Astrocyte (in vitro differentiated cells and primary cell): ENCODE data around the gene ING5. TPM values are rescaled to one million over a fixed set of nuclear protein-coding genes. Genes with fewer than 3 reads are reported as not detected.
A peak's percentile ranks its signal among the peaks of the same experiment; 100 is the strongest.

Experiments used
- DNase-seq: peaks from one replicate; pipeline ENCODE4 v3.0.0-alpha.2; 2010; ENCODE audit warnings: low read depth
- FAIRE-seq: peaks from 2 replicates; lab custom pipeline; 2011; peaks lifted over from hg19 to GRCh38; lab: Jason Lieb, UNC
- H2AFZ ChIP-seq: 2 replicates; pipeline ENCODE4 v1.6.0; 2012; ENCODE audit warnings: low read depth, low read length, inconsistent platforms
- H3K27ac ChIP-seq: 2 replicates; pipeline ENCODE4 v1.5.1; 2011; ENCODE audit warnings: low read depth, low read length, inconsistent platforms
- H3K27me3 ChIP-seq: 2 replicates; pipeline ENCODE4 v1.6.0; 2011; ENCODE audit warnings: low read length, inconsistent platforms; ENCODE audit not compliant: insufficient read depth
- H3K36me3 ChIP-seq: 2 replicates; pipeline ENCODE4 v1.5.1; 2011; ENCODE audit warnings: low read length, inconsistent platforms; ENCODE audit not compliant: insufficient read depth
- H3K4me1 ChIP-seq: 2 replicates; pipeline ENCODE4 v1.5.1; 2011; ENCODE audit warnings: low read length, inconsistent platforms; ENCODE audit not compliant: insufficient read depth
- H3K4me2 ChIP-seq: 2 replicates; pipeline ENCODE4 v1.6.0; 2012; ENCODE audit warnings: low read length, inconsistent platforms
- H3K4me3 ChIP-seq: 2 replicates; pipeline ENCODE4 v1.5.1; 2011; ENCODE audit warnings: low read depth, mild to moderate bottlenecking, low read length, inconsistent platforms; ENCODE audit not compliant: insufficient read depth
- H3K79me2 ChIP-seq: 2 replicates; pipeline ENCODE4 v1.6.0; 2012; ENCODE audit warnings: mild to moderate bottlenecking, low read length, inconsistent platforms; ENCODE audit not compliant: insufficient read depth
- H3K9ac ChIP-seq: 2 replicates; pipeline ENCODE4 v1.6.0; 2012; ENCODE audit warnings: mild to moderate bottlenecking, low read length, inconsistent platforms
- H3K9me3 ChIP-seq: 2 replicates; pipeline ENCODE4 v1.5.1; 2012; ENCODE audit warnings: low read depth, mild to moderate bottlenecking, low read length, inconsistent platforms; ENCODE audit not compliant: insufficient read depth
- H4K20me1 ChIP-seq: 2 replicates; pipeline ENCODE4 v1.6.0; 2012; ENCODE audit warnings: low read length, inconsistent platforms; ENCODE audit not compliant: insufficient read depth
- H3K27ac Mint-ChIP-seq: one replicate; pipeline ENCODE4 v1.8.0; 2021; ENCODE audit warnings: mild to moderate bottlenecking, mixed read lengths; ENCODE audit not compliant: unreplicated experiment
- H3K27me3 Mint-ChIP-seq: one replicate; pipeline ENCODE4 v1.8.0; 2021; ENCODE audit warnings: low read depth, mixed read lengths; ENCODE audit not compliant: unreplicated experiment
- H3K36me3 Mint-ChIP-seq: one replicate; pipeline ENCODE4 v1.8.0; 2021; ENCODE audit warnings: low read depth, mixed read lengths; ENCODE audit not compliant: unreplicated experiment
- H3K4me1 Mint-ChIP-seq: one replicate; pipeline ENCODE4 v1.8.0; 2021; ENCODE audit warnings: low read depth, mixed read lengths; ENCODE audit not compliant: unreplicated experiment
- H3K4me3 Mint-ChIP-seq: one replicate; pipeline ENCODE4 v1.8.0; 2021; ENCODE audit warnings: mild to moderate bottlenecking, moderate library complexity, mixed read lengths; ENCODE audit not compliant: unreplicated experiment
- H3K9me3 Mint-ChIP-seq: one replicate; pipeline ENCODE4 v1.8.0; 2021; ENCODE audit warnings: mild to moderate bottlenecking, mixed read lengths; ENCODE audit not compliant: unreplicated experiment
- CTCF ChIP-seq: IDR thresholded peaks from 2 replicates; pipeline ENCODE4 v1.5.1; 2011; ENCODE audit warnings: low read depth, mild to moderate bottlenecking, inconsistent platforms, low read length, moderate library complexity; ENCODE audit not compliant: insufficient read depth
- EZH2 ChIP-seq: IDR thresholded peaks from 2 replicates; pipeline ENCODE4 v1.6.1; 2012; ENCODE audit warnings: mild to moderate bottlenecking, low read length, inconsistent platforms; ENCODE audit not compliant: insufficient read depth
- total RNA-seq: library from RNA; stranded (reverse); gene quantifications from 2 replicates; pipeline ENCODE4 v1.2.1, GENCODE V29; 2021

The ING5 gene
- total RNA-seq, 1 donor from 2014 or later: 19.7 TPM

- H3K79me2 ChIP-seq: peaks cover 50% of the 10 kb centered on the region
- H3K9ac ChIP-seq: no peak overlapping the region
- peaks cover 30% of the 10 kb centered on the region for H3K36me3 ChIP-seq
- no peaks in the 10 kb centered on the region for H3K27me3 ChIP-seq
- no peak for DNase-seq
- TF ChIP-seq EZH2 (no peak), CTCF (no peak)
- H3K27me3 Mint-ChIP-seq: no peaks in the 10 kb centered on the region
- H3K27ac ChIP-seq: no peak overlapping the region
- no peak overlapping the region for H3K4me3 ChIP-seq
- peaks cover 57% of the 10 kb centered on the region for H4K20me1 ChIP-seq
- H3K36me3 Mint-ChIP-seq: peaks cover 20% of the 10 kb centered on the region
- no peak overlapping the region for H2AFZ ChIP-seq
- no peak for FAIRE-seq
- no peak overlapping the region for H3K27ac Mint-ChIP-seq
- H3K4me1 Mint-ChIP-seq: peaks cover 10% of the 10 kb centered on the region
- no peaks in the 10 kb centered on the region for H3K9me3 Mint-ChIP-seq
- H3K4me1 ChIP-seq: no peaks in the 10 kb centered on the region
- H3K4me2 ChIP-seq: no peak overlapping the region
- no peaks in the 10 kb centered on the region for H3K9me3 ChIP-seq
- no peak overlapping the region for H3K4me3 Mint-ChIP-seq
Observed at GRCh38 chr2:241653210-241653750, 48.6 kb upstream of the ING5 start.

- no peak overlapping the region for H2AFZ ChIP-seq
- H3K4me1 ChIP-seq: no peaks in the 10 kb centered on the region
- Mint-ChIP-seq H3K36me3 (peaks cover 28% of the 10 kb centered on the region), H3K27me3 (no peaks in the 10 kb centered on the region), H3K9me3 (no peaks in the 10 kb centered on the region), H3K27ac (no peak overlapping the region), H3K4me3 (no peak overlapping the region), H3K4me1 (peaks cover 10% of the 10 kb centered on the region)
- no peak overlapping the region for H3K4me2 ChIP-seq
- no peak overlapping the region for H3K4me3 ChIP-seq
- FAIRE-seq: no peak
- DNase-seq: no peak
- no peaks in the 10 kb centered on the region for H3K27me3 ChIP-seq
- H3K9ac ChIP-seq: no peak overlapping the region
- H3K27ac ChIP-seq: no peak overlapping the region
- TF ChIP-seq CTCF: no peak
- TF ChIP-seq EZH2: no peak
- peaks cover 30% of the 10 kb centered on the region for H3K36me3 ChIP-seq
- H3K9me3 ChIP-seq: no peaks in the 10 kb centered on the region
- H3K79me2 ChIP-seq: peaks cover 37% of the 10 kb centered on the region
- H4K20me1 ChIP-seq: peaks cover 47% of the 10 kb centered on the region
Observed at GRCh38 chr2:241654551-241654950, 47.3 kb upstream of the ING5 start.

- Histone ChIP-seq H3K9ac (no peak overlapping the region), H3K27ac (no peak overlapping the region), H3K36me3 (peaks cover 36% of the 10 kb centered on the region), H3K4me2 (no peak overlapping the region), H3K9me3 (no peaks in the 10 kb centered on the region), H2AFZ (no peak overlapping the region), H3K27me3 (no peaks in the 10 kb centered on the region), H3K79me2 (peaks cover 26% of the 10 kb centered on the region), H3K4me3 (no peak overlapping the region), H4K20me1 (peaks cover 40% of the 10 kb centered on the region), H3K4me1 (no peaks in the 10 kb centered on the region)
- no peak overlapping the region for H3K4me3 Mint-ChIP-seq
- peak overlapping the region; percentile 24 for H3K27ac Mint-ChIP-seq
- peaks cover 7% of the 10 kb centered on the region for H3K4me1 Mint-ChIP-seq
- H3K9me3 Mint-ChIP-seq: no peaks in the 10 kb centered on the region
- TF ChIP-seq CTCF (no peak), EZH2 (no peak)
- H3K36me3 Mint-ChIP-seq: peaks cover 35% of the 10 kb centered on the region
- H3K27me3 Mint-ChIP-seq: no peaks in the 10 kb centered on the region
- FAIRE-seq (no peak), DNase-seq (no peak)
Observed at GRCh38 chr2:241655516-241656189, 46.2 kb upstream of the ING5 start.
